Thoracic aorta (tissue), 2 donors: ENCODE results near the gene UBASH3B. TPM values are rescaled to one million over a fixed set of nuclear protein-coding genes. Genes with fewer than 3 reads are reported as not detected.

ENCODE experiments used
- ATAC-seq: fragments of 150-250 bp; one replicate; pipeline ENCODE4 v1.8.0; 2017; ENCODE audit warnings: low read depth; ENCODE audit not compliant: insufficient number of reproducible peaks, low FRiP score
- DNase-seq: peaks from one replicate; pipeline ENCODE4 v3.0.0-alpha.2; 2020; ENCODE audit warnings: low spot score
- H3K27ac ChIP-seq, 2 donors: fragments of 200-600 bp; sonication (generic); 1 replicate in 1 of 2; 2 replicates in 1 of 2; pipeline ENCODE4 v1.5.1; 2016; ENCODE audit warnings: mild to moderate bottlenecking in 2 of 2, moderate library complexity in 2 of 2
- H3K27me3 ChIP-seq: fragments of 200-600 bp; sonication (generic); replicated peaks from 2 replicates; pipeline ENCODE4 v1.6.0; 2016; ENCODE audit warnings: mild to moderate bottlenecking; ENCODE audit not compliant: insufficient read depth
- H3K36me3 ChIP-seq: fragments of 200-600 bp; sonication (generic); one replicate; pipeline ENCODE4 v1.5.1; 2016
- H3K4me1 ChIP-seq, 2 donors: fragments of 200-600 bp; sonication (generic); 1 replicate in 1 of 2; 2 replicates in 1 of 2; pipeline versions ENCODE4 v1.5.1 to v1.6.0; 2016; ENCODE audit warnings: low read depth in 2 of 2, mild to moderate bottlenecking in 1 of 2; ENCODE audit not compliant: control insufficient read depth in 1 of 2
- H3K4me3 ChIP-seq: fragments of 200-600 bp; sonication (generic); 2 replicates; pipeline ENCODE4 v1.5.1; 2016; ENCODE audit warnings: mild to moderate bottlenecking
- H3K9me3 ChIP-seq: fragments of 200-600 bp; sonication (generic); 2 replicates; pipeline ENCODE4 v1.5.1; 2016
- CTCF ChIP-seq: fragments of 200-600 bp; sonication (generic); IDR thresholded peaks from one replicate; pipeline ENCODE4 v1.5.1; 2019; ENCODE audit warnings: antibody characterized with exemption
- total RNA-seq, 2 donors: library from RNA; depleted of rRNA; stranded (reverse); fragments of >200 nt; gene quantifications; one replicate each; pipeline versions ENCODE4 v1.1.0 to v1.2.3, GENCODE V29; 2016

Gene UBASH3B
- total RNA-seq, 2 donors from 2014 or later = 6.1 to 12.3 TPM

- Histone ChIP-seq H3K9me3 (no peaks in the 10 kb centered on the region), H3K27ac (no peak overlapping the region), H3K4me3 (no peak overlapping the region), H3K36me3 (no peaks in the 10 kb centered on the region), H3K4me1 (no peaks in the 10 kb centered on the region), H3K27me3 (no peaks in the 10 kb centered on the region)
- DNase-seq = no peak
- TF ChIP-seq CTCF = no peak
- ATAC-seq = no peak
Measured at GRCh38 chr11:122714004-122714403, 58.5 kb downstream of the UBASH3B start.

- no peak overlapping the region for H3K27ac ChIP-seq
- no peak overlapping the region for H3K4me3 ChIP-seq
- H3K4me1 ChIP-seq = no peaks in the 10 kb centered on the region
- no peaks in the 10 kb centered on the region for H3K27me3 ChIP-seq
- ATAC-seq (no peak), DNase-seq (no peak)
- no peak for TF ChIP-seq CTCF
- no peaks in the 10 kb centered on the region for H3K9me3 ChIP-seq
- no peaks in the 10 kb centered on the region for H3K36me3 ChIP-seq
Measured at GRCh38 chr11:122714484-122714883, 59.0 kb downstream of the UBASH3B start.

DNA sequence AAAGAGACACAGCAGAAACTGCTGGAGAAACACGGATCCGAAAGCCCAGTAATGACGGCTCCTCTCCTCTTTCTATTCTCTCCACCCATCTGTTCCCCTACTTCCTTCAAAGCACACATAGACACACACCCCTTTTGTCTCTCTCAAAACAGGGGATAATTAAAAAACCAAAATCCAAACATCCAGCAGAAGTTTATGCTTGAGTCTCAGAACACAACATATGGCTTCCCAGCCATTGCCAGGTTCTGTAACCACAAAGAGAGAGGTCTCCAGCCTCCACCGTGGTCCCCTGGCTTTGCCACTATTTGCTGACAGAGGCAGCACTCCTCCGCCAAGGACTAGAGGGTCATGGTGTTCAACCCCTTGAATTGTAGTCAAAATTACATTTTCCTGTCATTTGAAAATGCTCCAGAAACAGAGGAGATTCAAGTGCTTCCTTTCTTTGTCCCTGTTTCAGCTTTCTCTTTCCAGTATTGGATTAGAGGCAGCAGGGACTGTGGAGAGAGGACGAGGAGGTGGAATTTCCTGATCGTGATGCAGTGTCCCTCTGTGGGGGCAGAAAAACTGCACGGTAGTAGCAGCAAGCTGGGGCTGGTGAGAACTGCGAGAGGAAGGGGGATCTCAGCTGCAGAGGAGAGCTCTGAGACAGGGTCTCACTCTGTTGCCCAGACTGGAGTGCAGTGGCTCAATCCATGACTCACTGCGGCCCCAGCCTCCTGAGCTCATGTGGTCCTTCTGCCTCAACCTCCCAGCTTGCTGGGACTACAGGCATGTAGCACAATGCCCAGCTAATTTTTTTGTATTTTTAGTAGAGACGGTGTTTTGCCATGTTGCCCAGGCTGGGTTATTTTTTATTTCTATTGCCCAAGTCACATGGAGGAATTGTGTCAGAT is 60.3 kb downstream of the UBASH3B start:
- H3K36me3 ChIP-seq = no peaks in the 10 kb centered on the region
- no peak for ATAC-seq
- TF ChIP-seq CTCF = no peak
- DNase-seq = no peak
- no peak overlapping the region for H3K4me3 ChIP-seq
- H3K9me3 ChIP-seq = no peaks in the 10 kb centered on the region
- H3K4me1 ChIP-seq = no peaks in the 10 kb centered on the region
- no peaks in the 10 kb centered on the region for H3K27me3 ChIP-seq
- H3K27ac ChIP-seq = no peak overlapping the region

- ATAC-seq (no peak), DNase-seq (no peak)
- Histone ChIP-seq H3K27ac (no peak overlapping the region), H3K4me1 (no peaks in the 10 kb centered on the region), H3K36me3 (no peaks in the 10 kb centered on the region), H3K4me3 (no peak overlapping the region), H3K9me3 (no peaks in the 10 kb centered on the region), H3K27me3 (no peaks in the 10 kb centered on the region)
- no peak for TF ChIP-seq CTCF
Measured at GRCh38 chr11:122717264-122717867, 61.8 kb downstream of the UBASH3B start.

DNA sequence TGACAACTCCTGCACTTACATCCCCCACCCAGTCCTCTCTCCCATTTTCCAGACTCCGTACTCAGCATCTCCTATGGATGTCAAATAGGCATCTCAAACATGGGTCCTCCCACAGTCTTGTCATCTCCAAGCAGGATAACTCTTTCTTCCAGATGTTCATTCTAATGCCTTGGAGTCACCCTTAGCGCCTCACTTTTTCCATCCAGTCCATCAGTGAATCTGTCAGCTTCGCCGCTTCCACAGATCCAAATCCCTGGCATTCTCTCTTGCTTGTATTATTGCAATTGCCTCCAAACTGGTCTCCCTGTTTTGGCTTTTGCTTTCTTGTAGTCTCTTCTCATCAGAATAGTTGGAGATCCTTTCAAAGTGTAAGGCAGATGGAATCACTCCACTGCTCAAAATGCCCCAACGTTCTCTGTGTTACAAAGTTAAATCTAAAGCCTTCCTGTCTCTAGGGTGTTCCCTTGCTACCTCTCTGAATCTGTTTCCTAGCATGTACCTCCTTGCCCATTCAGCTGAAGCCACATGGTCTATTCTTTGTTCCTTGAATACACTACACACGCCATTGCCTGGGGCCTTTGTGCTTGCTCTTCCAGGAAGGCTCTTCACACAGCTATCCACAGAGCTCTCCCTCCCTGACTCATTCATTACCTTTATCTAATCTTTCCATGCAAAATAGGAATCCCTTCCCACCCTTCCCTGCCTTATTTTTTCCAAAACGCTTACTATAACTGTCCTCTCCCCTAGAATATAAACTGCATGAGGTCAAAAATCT is 64.8 kb downstream of the UBASH3B start:
- no peak for ATAC-seq
- H3K9me3 ChIP-seq = no peaks in the 10 kb centered on the region

More for the DNA sequence above, 64.8 kb downstream of the UBASH3B start:
- no peak overlapping the region for H3K27ac ChIP-seq
- no peaks in the 10 kb centered on the region for H3K27me3 ChIP-seq
- no peak overlapping the region for H3K4me3 ChIP-seq
- no peak for DNase-seq
- H3K36me3 ChIP-seq = no peaks in the 10 kb centered on the region
- no peaks in the 10 kb centered on the region for H3K4me1 ChIP-seq
- TF ChIP-seq CTCF = no peak
